ENCODE data around the gene MTHFR.

Gene MTHFR

GRCh38 chr1:11757047-11757446 is 48.7 kb downstream of the MTHFR start:
- DNase-seq, result no peak
- H3K36me3 ChIP-seq, result no peaks in the 10 kb centered on the region
- H3K27ac ChIP-seq, result no peak overlapping the region

DNA sequence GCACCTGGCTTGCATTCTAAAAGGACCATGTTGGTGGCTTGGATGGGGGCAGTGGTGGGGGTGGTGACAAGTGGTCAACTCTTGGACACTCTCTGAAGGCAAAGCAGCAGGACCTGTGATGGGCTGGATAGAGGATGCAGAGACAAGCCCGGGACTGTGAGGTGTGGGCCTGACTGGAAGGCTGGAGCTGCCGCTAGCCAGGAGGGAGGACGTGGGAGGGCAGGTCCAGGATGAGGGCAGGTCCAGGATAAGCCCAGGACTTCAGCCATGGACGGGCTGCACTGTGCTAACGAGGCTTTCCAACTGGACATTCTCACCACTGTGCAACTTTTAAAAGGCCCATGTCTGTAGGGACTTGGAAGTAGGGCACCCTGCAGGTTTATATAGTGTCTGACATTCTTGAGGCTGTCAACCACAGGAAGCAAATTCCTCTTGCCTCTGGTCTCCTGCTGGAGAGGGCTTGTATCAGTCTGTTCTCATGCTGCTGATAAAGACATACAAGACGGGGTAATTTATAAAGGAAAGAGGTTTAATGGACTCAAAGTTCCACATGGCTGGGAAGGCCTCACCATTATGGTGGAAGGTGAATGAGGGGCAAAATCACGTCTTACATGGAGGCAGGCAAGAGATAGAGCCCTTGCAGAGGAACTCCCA is 52.1 kb downstream of the MTHFR start:
- no peak overlapping the region for H3K27ac ChIP-seq
- no peaks in the 10 kb centered on the region for H3K27me3 ChIP-seq (ENCODE audit: insufficient read depth, low read depth, severe bottlenecking)
- no peak overlapping the region for H3K4me3 ChIP-seq (ENCODE audit: low read depth, low read length)
- TF ChIP-seq, protein P1, sequence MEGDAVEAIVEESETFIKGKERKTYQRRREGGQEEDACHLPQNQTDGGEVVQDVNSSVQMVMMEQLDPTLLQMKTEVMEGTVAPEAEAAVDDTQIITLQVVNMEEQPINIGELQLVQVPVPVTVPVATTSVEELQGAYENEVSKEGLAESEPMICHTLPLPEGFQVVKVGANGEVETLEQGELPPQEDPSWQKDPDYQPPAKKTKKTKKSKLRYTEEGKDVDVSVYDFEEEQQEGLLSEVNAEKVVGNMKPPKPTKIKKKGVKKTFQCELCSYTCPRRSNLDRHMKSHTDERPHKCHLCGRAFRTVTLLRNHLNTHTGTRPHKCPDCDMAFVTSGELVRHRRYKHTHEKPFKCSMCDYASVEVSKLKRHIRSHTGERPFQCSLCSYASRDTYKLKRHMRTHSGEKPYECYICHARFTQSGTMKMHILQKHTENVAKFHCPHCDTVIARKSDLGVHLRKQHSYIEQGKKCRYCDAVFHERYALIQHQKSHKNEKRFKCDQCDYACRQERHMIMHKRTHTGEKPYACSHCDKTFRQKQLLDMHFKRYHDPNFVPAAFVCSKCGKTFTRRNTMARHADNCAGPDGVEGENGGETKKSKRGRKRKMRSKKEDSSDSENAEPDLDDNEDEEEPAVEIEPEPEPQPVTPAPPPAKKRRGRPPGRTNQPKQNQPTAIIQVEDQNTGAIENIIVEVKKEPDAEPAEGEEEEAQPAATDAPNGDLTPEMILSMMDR (IDR thresholded peaks at IDR 0.05; ENCODE audit: low read depth, low read length), result no peak
- DNase-seq, result no peak
- H3K36me3 ChIP-seq, result peaks cover 8% of the 10 kb centered on the region
- H3K9me3 ChIP-seq (ENCODE audit: severe bottlenecking), result peaks cover 3% of the 10 kb centered on the region

More at GRCh38 chr1:11757047-11757446, 48.7 kb downstream of the MTHFR start:
- peaks cover 3% of the 10 kb centered on the region for H3K9me3 ChIP-seq (ENCODE audit: severe bottlenecking)
- TF ChIP-seq, protein P1 (IDR thresholded peaks at IDR 0.05; ENCODE audit: low read depth, low read length), result no peak
- H3K27me3 ChIP-seq (ENCODE audit: insufficient read depth, low read depth, severe bottlenecking), result no peaks in the 10 kb centered on the region
- H3K4me3 ChIP-seq (ENCODE audit: low read depth, low read length), result no peak overlapping the region

DNA sequence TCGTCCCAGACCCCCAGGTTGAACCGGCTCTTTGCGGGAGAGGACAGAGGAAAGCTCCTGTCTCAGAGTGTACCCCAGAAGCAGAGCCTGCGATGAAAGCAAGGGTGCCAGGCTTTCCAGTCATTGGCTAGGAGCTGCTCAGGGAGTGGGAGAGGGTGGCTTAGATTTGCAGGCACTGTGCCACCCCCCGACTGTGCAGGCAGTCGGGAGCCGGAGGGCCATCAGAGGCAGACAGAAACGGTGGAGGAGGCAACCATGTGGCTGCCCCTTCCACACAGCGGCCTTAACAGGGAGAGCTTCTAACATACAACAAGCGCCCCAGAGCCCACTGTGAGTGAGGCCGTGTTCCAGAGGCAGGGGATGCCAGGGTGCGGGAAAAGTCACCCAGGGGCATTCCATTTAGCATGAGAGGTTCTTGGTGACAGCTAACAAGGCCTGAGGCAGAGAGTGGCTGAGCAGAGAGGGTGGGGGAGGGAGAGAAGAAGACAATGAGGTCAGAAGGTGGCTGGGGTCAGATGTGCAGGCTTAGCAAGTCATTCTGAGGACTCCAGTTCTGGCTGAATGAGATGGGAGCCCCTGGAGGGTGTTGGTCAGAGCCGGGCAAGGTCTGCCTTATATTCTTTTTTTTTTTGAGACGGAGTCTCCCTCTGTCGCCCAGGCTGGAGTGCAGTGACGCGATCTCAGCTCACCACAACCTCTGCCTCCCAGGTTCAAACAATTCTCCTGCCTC is 53.2 kb downstream of the MTHFR start:
- peaks cover 14% of the 10 kb centered on the region for H3K36me3 ChIP-seq
- no peaks in the 10 kb centered on the region for H3K27me3 ChIP-seq (ENCODE audit: insufficient read depth, low read depth, severe bottlenecking)
- TF ChIP-seq, protein P1 (IDR thresholded peaks at IDR 0.05; ENCODE audit: low read depth, low read length), result no peak
- peak overlapping the region; percentile 36 for H3K27ac ChIP-seq
- peak; percentile 47 for DNase-seq
- H3K4me3 ChIP-seq (ENCODE audit: low read depth, low read length), result no peak overlapping the region
- peaks cover 3% of the 10 kb centered on the region for H3K9me3 ChIP-seq (ENCODE audit: severe bottlenecking)

DNA sequence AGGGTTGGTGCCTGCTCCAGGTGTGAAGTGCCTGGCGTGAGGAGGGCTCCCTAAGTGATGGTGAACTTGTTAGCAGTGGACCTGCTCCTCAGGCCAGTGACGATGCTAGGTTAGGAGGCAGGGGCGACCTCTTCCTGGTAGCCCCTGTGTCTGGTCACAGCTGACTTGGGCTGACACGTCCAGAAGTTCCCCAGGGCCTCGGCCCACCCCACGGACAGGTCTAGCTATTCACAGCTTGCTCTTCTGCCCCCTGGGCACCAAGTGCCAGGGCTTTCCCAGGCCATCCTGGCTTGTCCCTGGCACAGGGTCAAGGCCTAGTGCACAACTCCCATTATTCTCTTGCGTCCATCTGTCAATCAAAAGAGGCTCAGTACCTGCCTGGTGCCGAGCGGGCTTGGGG is 54.7 kb downstream of the MTHFR start:
- peaks cover 14% of the 10 kb centered on the region for H3K36me3 ChIP-seq
- TF ChIP-seq, protein P1 (IDR thresholded peaks at IDR 0.05; ENCODE audit: low read depth, low read length), result no peak
- H3K27me3 ChIP-seq (ENCODE audit: insufficient read depth, low read depth, severe bottlenecking), result no peaks in the 10 kb centered on the region
- DNase-seq, result no peak
- no peaks in the 10 kb centered on the region for H3K9me3 ChIP-seq (ENCODE audit: severe bottlenecking)
- no peak overlapping the region for H3K4me3 ChIP-seq (ENCODE audit: low read depth, low read length)
- H3K27ac ChIP-seq, result no peak overlapping the region

GRCh38 chr1:11749996-11750395 is 55.8 kb downstream of the MTHFR start:
- no peak for DNase-seq
- H3K4me3 ChIP-seq (ENCODE audit: low read depth, low read length), result no peak overlapping the region
- no peaks in the 10 kb centered on the region for H3K27me3 ChIP-seq (ENCODE audit: insufficient read depth, low read depth, severe bottlenecking)
- TF ChIP-seq, protein P1 (IDR thresholded peaks at IDR 0.05; ENCODE audit: low read depth, low read length), result no peak
- peaks cover 14% of the 10 kb centered on the region for H3K36me3 ChIP-seq
- H3K27ac ChIP-seq, result no peak overlapping the region
- H3K9me3 ChIP-seq (ENCODE audit: severe bottlenecking), result no peaks in the 10 kb centered on the region

Data from WERI-Rb-1 (cell line).